ENCODE measurements around the gene ARID5A.

ARID5A gene

GRCh38 chr2:96584017-96584416, 47.5 kb downstream of the ARID5A start:
- H3K4me1 Mint-ChIP-seq (ENCODE audit: low read depth in 2 of 2) = peaks cover 8 to 16% of the 10 kb centered on the region in 2 donors
- no peak overlapping the region for H3K4me3 Mint-ChIP-seq
- DNase-seq = no peak
- no peaks in the 10 kb centered on the region for H3K9me3 Mint-ChIP-seq
- no peaks in the 10 kb centered on the region for H3K27me3 Mint-ChIP-seq
- no peak for ATAC-seq (replicated peaks)
- no peak overlapping the region for H3K27ac Mint-ChIP-seq
- H3K36me3 Mint-ChIP-seq (ENCODE audit: insufficient read depth) = peaks cover 7% of the 10 kb centered on the region

- H3K4me1 Mint-ChIP-seq (ENCODE audit: low read depth in 2 of 2) = peaks cover 12 to 37% of the 10 kb centered on the region in 2 donors
- no peaks in the 10 kb centered on the region for H3K27me3 Mint-ChIP-seq
- DNase-seq (no peak), ATAC-seq (replicated peaks) (no peak)
- no peaks in the 10 kb centered on the region for H3K9me3 Mint-ChIP-seq
- H3K4me3 Mint-ChIP-seq = no peak overlapping the region
- H3K27ac Mint-ChIP-seq = peak overlapping the region; percentile 3 to 57
- H3K36me3 Mint-ChIP-seq (ENCODE audit: insufficient read depth) = peaks cover 18% of the 10 kb centered on the region
Observed at GRCh38 chr2:96587843-96588242, 51.3 kb downstream of the ARID5A start.

GRCh38 chr2:96591054-96591453, 54.5 kb downstream of the ARID5A start:
- peaks cover 18% of the 10 kb centered on the region for H3K36me3 Mint-ChIP-seq (ENCODE audit: insufficient read depth)
- no peaks in the 10 kb centered on the region for H3K9me3 Mint-ChIP-seq
- ATAC-seq (replicated peaks) (no peak), DNase-seq (no peak)
- H3K27ac Mint-ChIP-seq = peak overlapping the region; percentile 38 to 94
- H3K4me1 Mint-ChIP-seq (ENCODE audit: low read depth in 2 of 2) = peaks cover 37 to 68% of the 10 kb centered on the region in 2 donors
- H3K4me3 Mint-ChIP-seq = no peak overlapping the region
- H3K27me3 Mint-ChIP-seq = no peaks in the 10 kb centered on the region

GRCh38 chr2:96591494-96591893, 54.9 kb downstream of the ARID5A start:
- DNase-seq (no peak), ATAC-seq (replicated peaks) (no peak)
- Mint-ChIP-seq H3K4me1 (ENCODE audit: low read depth in 2 of 2) (peaks cover 37 to 67% of the 10 kb centered on the region in 2 donors), H3K4me3 (no peak overlapping the region), H3K9me3 (no peaks in the 10 kb centered on the region), H3K27me3 (no peaks in the 10 kb centered on the region), H3K27ac (peak overlapping the region; percentile 38 to 94), H3K36me3 (ENCODE audit: insufficient read depth) (peaks cover 18% of the 10 kb centered on the region)

- peaks cover 30 to 52% of the 10 kb centered on the region in 2 donors for H3K4me1 Mint-ChIP-seq (ENCODE audit: low read depth in 2 of 2)
- peak; percentile 46 for ATAC-seq (replicated peaks)
Observed at GRCh38 chr2:96594282-96594681, 57.7 kb downstream of the ARID5A start.

GRCh38 chr2:96594691-96595152, 58.2 kb downstream of the ARID5A start:
- peak; percentile 94 for ATAC-seq (replicated peaks)
- H3K4me1 Mint-ChIP-seq (ENCODE audit: low read depth in 2 of 2) = peaks cover 28 to 48% of the 10 kb centered on the region in 2 donors
- peaks cover 36% of the 10 kb centered on the region for H3K36me3 Mint-ChIP-seq (ENCODE audit: insufficient read depth)

More at GRCh38 chr2:96594282-96594681, 57.7 kb downstream of the ARID5A start:
- Mint-ChIP-seq H3K36me3 (ENCODE audit: insufficient read depth) (peaks cover 31% of the 10 kb centered on the region), H3K4me3 (peak overlapping the region; percentile 66 to 72), H3K27me3 (no peaks in the 10 kb centered on the region), H3K27ac (peak overlapping the region; percentile 93 to 94), H3K9me3 (no peaks in the 10 kb centered on the region)
- no peak for DNase-seq

GRCh38 chr2:96596596-96596995, 60.0 kb downstream of the ARID5A start:
- Mint-ChIP-seq H3K36me3 (ENCODE audit: insufficient read depth) (peaks cover 37% of the 10 kb centered on the region), H3K27ac (peak overlapping the region; percentile 32 to 74), H3K4me1 (ENCODE audit: low read depth in 2 of 2) (peaks cover 26 to 43% of the 10 kb centered on the region in 2 donors), H3K4me3 (no peak overlapping the region), H3K27me3 (no peaks in the 10 kb centered on the region), H3K9me3 (no peaks in the 10 kb centered on the region)
- DNase-seq (no peak), ATAC-seq (replicated peaks) (no peak)

More at GRCh38 chr2:96594691-96595152, 58.2 kb downstream of the ARID5A start:
- peak; percentile 6 to 32 (median 21) for DNase-seq
- Mint-ChIP-seq H3K27ac (peak overlapping the region; percentile 93 to 94), H3K27me3 (no peaks in the 10 kb centered on the region), H3K9me3 (no peaks in the 10 kb centered on the region), H3K4me3 (peak overlapping the region; percentile 66 to 72)

- no peak overlapping the region for H3K4me3 Mint-ChIP-seq
- no peaks in the 10 kb centered on the region for H3K27me3 Mint-ChIP-seq
- H3K36me3 Mint-ChIP-seq (ENCODE audit: insufficient read depth) = peaks cover 65% of the 10 kb centered on the region
- H3K9me3 Mint-ChIP-seq = no peaks in the 10 kb centered on the region
- ATAC-seq (replicated peaks) (no peak), DNase-seq (no peak)
- peaks cover 6 to 16% of the 10 kb centered on the region in 2 donors for H3K4me1 Mint-ChIP-seq (ENCODE audit: low read depth in 2 of 2)
- H3K27ac Mint-ChIP-seq = peak overlapping the region in 1 of 2 donors; percentile 68
Observed at GRCh38 chr2:96599941-96600340, 63.4 kb downstream of the ARID5A start.

- Mint-ChIP-seq H3K9me3 (no peaks in the 10 kb centered on the region), H3K4me1 (ENCODE audit: low read depth in 2 of 2) (peaks cover 1 to 12% of the 10 kb centered on the region in 2 donors), H3K27ac (peak overlapping the region; percentile 82)
Observed at GRCh38 chr2:96601382-96602292, 65.1 kb downstream of the ARID5A start.

More at GRCh38 chr2:96601382-96602292, 65.1 kb downstream of the ARID5A start:
- H3K36me3 Mint-ChIP-seq (ENCODE audit: insufficient read depth) = peaks cover 74% of the 10 kb centered on the region
- H3K4me3 Mint-ChIP-seq = no peak overlapping the region
- DNase-seq (no peak), ATAC-seq (replicated peaks) (no peak)
- H3K27me3 Mint-ChIP-seq = no peaks in the 10 kb centered on the region
